ENCODE results near the gene NRSN2. TPM values are rescaled to one million over a fixed set of nuclear protein-coding genes. Genes with fewer than 3 reads are reported as not detected.

NRSN2 gene
- total RNA-seq, 1 experiment from 2014 or later, result 1.9 TPM

DNA sequence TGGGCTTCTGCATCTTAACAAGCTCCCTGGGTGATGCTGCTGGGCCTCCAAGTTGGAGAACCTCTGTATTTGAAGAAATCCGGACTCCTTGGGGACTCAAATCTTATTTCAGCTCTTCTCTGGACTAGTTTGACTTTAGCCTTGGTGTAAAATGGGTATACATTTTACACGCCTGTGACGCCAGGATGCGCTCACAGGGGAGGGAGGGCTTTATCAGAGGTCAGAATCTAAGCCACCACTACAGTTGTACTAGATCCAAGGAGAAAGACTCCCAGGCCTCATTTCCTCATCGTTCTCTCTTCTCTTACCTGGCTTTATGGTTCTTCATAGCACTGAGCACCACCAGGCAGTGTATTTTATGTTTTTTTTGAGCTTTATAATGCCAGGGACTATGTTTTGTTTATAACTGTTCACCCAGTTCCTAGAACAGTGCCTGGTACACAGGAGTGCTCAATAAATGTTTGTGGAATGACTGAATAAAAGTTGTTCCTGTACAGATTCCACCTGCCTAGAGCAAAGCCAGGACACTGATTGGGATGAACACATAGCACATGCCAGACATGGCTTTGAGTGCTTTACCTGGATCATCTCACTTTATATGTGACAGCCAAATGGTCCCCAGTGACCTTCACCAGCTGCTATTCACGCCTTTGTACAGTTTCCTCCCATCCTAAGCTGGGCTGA is 56.1 kb downstream of the NRSN2 start:
- Histone ChIP-seq H3K4me3 (replicated peaks in 1 of 2; ENCODE audit: low read depth in 1 of 2, low read length in 2 of 2) (no peak overlapping the region), H3K4me2 (ENCODE audit: low read length) (no peak overlapping the region), H3K4me1 (ENCODE audit: control insufficient read depth in 1 of 2, insufficient read depth in 2 of 2, low read length in 2 of 2) (peaks cover 22 to 42% of the 10 kb centered on the region in 2 experiments), H3K27me3 (ENCODE audit: insufficient read depth, low read length) (no peaks in the 10 kb centered on the region), H3K9me3 (ENCODE audit: control insufficient read depth in 1 of 2, insufficient read depth in 1 of 2, low read depth in 1 of 2, low read length in 2 of 2) (peaks cover 0 to 6% of the 10 kb centered on the region in 2 experiments; a peak in 1 of 4 replicates), H4K20me1 (ENCODE audit: insufficient read depth) (no peaks in the 10 kb centered on the region), H3K27ac (ENCODE audit: low read depth, low read length) (no peak overlapping the region), H2AFZ (ENCODE audit: low read depth, low read length, poor library complexity, severe bottlenecking) (no peak overlapping the region), H3K79me2 (ENCODE audit: insufficient read depth, low read length) (no peaks in the 10 kb centered on the region), H3K9ac (ENCODE audit: low read length) (no peak overlapping the region), H3K9me2 (ENCODE audit: insufficient read depth) (no peaks in the 10 kb centered on the region), H3K36me3 (ENCODE audit: control insufficient read depth in 1 of 2, insufficient read depth in 2 of 2, low read length in 2 of 2) (no peaks in the 10 kb centered on the region)
- no TSS peak for BruUV-seq (replicated peaks)
- ChIA-PET RAD21 (ENCODE audit: low non-redundant PET in 1 of 2, low total read pairs in 2 of 2, uncharacterized antibody in 2 of 2, unreplicated experiment in 2 of 2) (interaction anchor here in 1 of 2 experiments (0.6 kb wide), 1 partner anchor 76 kb away, joined by 4 read pairs; no protein-coding TSS in a partner anchor), POLR2A (interaction anchor here (0.6 to 19.5 kb wide), 2 partner anchors 29 to 102 kb away, joined by 5 to 639 read pairs; partner anchors contain the start of gene TRIB3), CTCF (no interaction called here)
- TF ChIP-seq YY1 (IDR thresholded peaks at IDR 0.05; ENCODE audit: extremely low read depth, insufficient replicate concordance, low read depth, low read length) (no peak), EZH2 (IDR thresholded peaks at IDR 0.05) (no peak), RAD21 (IDR thresholded peaks at IDR 0.05; ENCODE audit: low read depth) (no peak), FOSL1 (IDR thresholded peaks at IDR 0.05; ENCODE audit: low read depth) (no peak), POLR2A (IDR thresholded peaks at IDR 0.05; ENCODE audit: borderline replicate concordance, extremely low read depth, insufficient read depth, insufficient read length) (no peak), POLR2AphosphoS5 (IDR thresholded peaks at IDR 0.05; ENCODE audit: low read depth, low read length) (no peak), EZH2phosphoT487 (IDR thresholded peaks at IDR 0.05; ENCODE audit: borderline replicate concordance) (no peak), ZFX (IDR thresholded peaks at IDR 0.05) (no peak), EGR1 (IDR thresholded peaks at IDR 0.05; ENCODE audit: low read depth) (no peak)
- TF ChIP-seq, protein P1, sequence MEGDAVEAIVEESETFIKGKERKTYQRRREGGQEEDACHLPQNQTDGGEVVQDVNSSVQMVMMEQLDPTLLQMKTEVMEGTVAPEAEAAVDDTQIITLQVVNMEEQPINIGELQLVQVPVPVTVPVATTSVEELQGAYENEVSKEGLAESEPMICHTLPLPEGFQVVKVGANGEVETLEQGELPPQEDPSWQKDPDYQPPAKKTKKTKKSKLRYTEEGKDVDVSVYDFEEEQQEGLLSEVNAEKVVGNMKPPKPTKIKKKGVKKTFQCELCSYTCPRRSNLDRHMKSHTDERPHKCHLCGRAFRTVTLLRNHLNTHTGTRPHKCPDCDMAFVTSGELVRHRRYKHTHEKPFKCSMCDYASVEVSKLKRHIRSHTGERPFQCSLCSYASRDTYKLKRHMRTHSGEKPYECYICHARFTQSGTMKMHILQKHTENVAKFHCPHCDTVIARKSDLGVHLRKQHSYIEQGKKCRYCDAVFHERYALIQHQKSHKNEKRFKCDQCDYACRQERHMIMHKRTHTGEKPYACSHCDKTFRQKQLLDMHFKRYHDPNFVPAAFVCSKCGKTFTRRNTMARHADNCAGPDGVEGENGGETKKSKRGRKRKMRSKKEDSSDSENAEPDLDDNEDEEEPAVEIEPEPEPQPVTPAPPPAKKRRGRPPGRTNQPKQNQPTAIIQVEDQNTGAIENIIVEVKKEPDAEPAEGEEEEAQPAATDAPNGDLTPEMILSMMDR (IDR thresholded peaks at IDR 0.05 in 2 of 3, conservative IDR thresholded peaks at IDR 0.05 in 1 of 3; ENCODE audit: borderline replicate concordance in 1 of 3, insufficient read depth in 1 of 3, low read depth in 2 of 3, low read length in 2 of 3), result no peak
- TF ChIP-seq, protein P2, sequence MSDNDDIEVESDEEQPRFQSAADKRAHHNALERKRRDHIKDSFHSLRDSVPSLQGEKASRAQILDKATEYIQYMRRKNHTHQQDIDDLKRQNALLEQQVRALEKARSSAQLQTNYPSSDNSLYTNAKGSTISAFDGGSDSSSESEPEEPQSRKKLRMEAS (IDR thresholded peaks at IDR 0.05), result no peak
- TF ChIP-seq, protein P3, sequence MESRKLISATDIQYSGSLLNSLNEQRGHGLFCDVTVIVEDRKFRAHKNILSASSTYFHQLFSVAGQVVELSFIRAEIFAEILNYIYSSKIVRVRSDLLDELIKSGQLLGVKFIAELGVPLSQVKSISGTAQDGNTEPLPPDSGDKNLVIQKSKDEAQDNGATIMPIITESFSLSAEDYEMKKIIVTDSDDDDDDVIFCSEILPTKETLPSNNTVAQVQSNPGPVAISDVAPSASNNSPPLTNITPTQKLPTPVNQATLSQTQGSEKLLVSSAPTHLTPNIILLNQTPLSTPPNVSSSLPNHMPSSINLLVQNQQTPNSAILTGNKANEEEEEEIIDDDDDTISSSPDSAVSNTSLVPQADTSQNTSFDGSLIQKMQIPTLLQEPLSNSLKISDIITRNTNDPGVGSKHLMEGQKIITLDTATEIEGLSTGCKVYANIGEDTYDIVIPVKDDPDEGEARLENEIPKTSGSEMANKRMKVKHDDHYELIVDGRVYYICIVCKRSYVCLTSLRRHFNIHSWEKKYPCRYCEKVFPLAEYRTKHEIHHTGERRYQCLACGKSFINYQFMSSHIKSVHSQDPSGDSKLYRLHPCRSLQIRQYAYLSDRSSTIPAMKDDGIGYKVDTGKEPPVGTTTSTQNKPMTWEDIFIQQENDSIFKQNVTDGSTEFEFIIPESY (IDR thresholded peaks at IDR 0.05; ENCODE audit: extremely low read depth, insufficient replicate concordance, low read length), result no peak
- intact Hi-C loops (cut with micrococcal nuclease), result loop anchor here (2.0 to 5.0 kb wide), 2 partner anchors 22 to 41 kb away; partner anchors contain the start of gene TRIB3
- DNase-seq (ENCODE audit: low read depth, low spot score) (no peak), ATAC-seq (no peak)
